SJCRH30 (cell line): ENCODE results near the gene SEPTIN11. TPM values are rescaled to one million over a fixed set of nuclear protein-coding genes. Genes with fewer than 3 reads are reported as not detected.
A peak's percentile ranks its signal among the peaks of the same experiment; 100 is the strongest.

Source experiments
- DNase-seq, 2 experiments: peaks; one replicate each; pipeline ENCODE4 v3.0.0-alpha.2; 2015 to 2020
- H3K27ac ChIP-seq: fragments of 250-450 bp; sonication (Bioruptor Pico); 2 replicates; pipeline ENCODE4 v1.5.1; 2020; ENCODE audit warnings: mild to moderate bottlenecking, moderate library complexity
- H3K27me3 ChIP-seq: fragments of 250-450 bp; sonication (Bioruptor Pico); 2 replicates; pipeline ENCODE4 v1.5.1; 2020; ENCODE audit warnings: mild to moderate bottlenecking, moderate library complexity
- H3K36me3 ChIP-seq: fragments of 250-450 bp; sonication (Bioruptor Pico); 2 replicates; pipeline ENCODE4 v1.5.1; 2020; ENCODE audit warnings: mild to moderate bottlenecking, moderate library complexity
- H3K4me1 ChIP-seq: fragments of 250-450 bp; sonication (Bioruptor Pico); 2 replicates; pipeline ENCODE4 v1.5.1; 2020; ENCODE audit warnings: mild to moderate bottlenecking, moderate library complexity
- H3K4me3 ChIP-seq: fragments of 250-450 bp; sonication (Bioruptor Pico); 2 replicates; pipeline ENCODE4 v1.5.1; 2020; ENCODE audit warnings: mild to moderate bottlenecking, moderate library complexity
- H3K9me3 ChIP-seq: fragments of 250-450 bp; sonication (Bioruptor Pico); replicated peaks from 2 replicates; pipeline ENCODE4 v1.5.1; 2020; ENCODE audit warnings: mild to moderate bottlenecking, moderate library complexity
- total RNA-seq: library from RNA; depleted of rRNA; stranded (reverse); fragments of >200 nt; shearing (Covaris generic); gene quantifications from 2 replicates; pipeline ENCODE4 v1.2.3, GENCODE V29; 2014; rRNA removed

SEPTIN11 gene
- 281 and 294 TPM in 2 replicates for total RNA-seq

DNA sequence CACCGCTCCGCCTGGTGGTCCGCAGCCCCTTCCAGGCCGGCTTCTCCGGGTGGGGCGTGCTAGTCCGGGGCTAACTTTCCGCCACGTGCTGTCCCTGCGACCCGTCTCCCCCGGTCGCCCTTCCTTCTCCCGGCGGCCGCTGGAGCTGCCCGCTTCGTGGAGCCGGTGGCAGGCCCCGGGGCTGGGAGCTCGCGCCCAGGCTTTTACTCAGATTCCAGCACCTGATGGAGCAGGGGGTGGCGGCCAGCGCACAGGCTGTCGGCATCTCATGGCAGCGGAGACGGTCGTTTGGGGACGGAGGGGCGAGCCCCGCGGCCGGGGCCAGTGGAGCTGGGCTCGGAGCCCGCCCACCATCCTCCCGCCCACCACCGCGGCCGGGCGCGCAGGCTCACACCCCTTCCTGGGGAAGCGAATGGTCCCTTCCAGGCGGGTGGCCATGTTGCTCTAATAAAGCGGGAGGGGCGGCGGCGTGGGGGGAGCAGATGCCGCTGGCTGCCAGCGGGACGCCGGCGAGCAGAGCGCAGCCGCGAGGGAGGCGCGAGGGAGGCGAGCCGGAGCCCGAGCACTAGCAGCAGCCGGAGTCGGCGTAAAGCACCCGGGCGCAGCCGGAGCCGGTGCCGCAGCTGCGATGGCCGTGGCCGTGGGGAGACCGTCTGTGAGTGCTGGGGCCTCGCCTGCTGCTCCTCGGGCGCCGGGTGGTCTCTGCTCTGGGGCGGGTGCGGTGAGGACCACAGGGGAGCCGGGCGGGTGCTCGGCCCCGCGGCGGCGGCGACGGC is at the start of gene SEPTIN11:
Gene SEPTIN11 (plus strand): TSS at position 477 of the 776 bp plus-strand sequence. CDS start 152 bp downstream, at position 629.
- peaks cover 18% of the 10 kb centered on the region for H3K36me3 ChIP-seq
- no peaks in the 10 kb centered on the region for H3K27me3 ChIP-seq
- DNase-seq: peak; percentile 98
- H3K4me3 ChIP-seq: peak within 1 kb of the TSS; percentile 87
- H3K4me1 ChIP-seq: peaks cover 17% of the 10 kb centered on the region
- H3K9me3 ChIP-seq: no peaks in the 10 kb centered on the region
- peak within 1 kb of the TSS; percentile 82 for H3K27ac ChIP-seq

DNA sequence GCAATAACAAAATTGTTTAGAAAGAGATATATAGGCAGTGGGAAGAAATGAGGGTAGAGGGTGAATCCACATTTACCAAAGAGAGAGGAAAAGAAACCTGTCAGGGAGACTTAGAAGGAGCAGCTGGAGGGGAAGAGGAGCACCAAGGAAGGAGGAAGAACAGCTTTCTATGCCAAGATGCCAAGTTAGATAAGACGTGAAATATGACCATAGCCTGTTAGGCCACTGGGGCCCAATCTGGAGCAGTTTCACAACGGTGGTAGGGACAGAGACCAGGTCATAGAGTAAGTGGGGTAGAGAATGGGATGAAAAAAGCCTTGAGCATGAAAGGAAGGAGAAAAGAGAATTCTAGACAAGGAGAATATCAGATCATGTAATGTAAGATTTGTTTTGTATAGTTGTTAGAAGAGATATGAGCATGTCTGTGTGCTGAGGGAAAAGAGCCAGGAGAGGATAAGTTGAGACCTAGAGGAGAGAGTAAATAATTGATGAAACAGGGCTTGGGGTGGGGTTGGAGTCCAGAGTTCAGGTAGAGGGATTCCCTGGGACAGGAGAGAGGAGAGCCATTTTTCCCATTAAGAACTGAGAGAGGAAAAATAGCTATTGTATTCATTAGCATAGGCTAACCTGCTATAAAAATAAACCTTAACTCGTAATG is 47.2 kb upstream of the SEPTIN11 start:
- no peak for DNase-seq
- no peaks in the 10 kb centered on the region for H3K4me1 ChIP-seq
- H3K36me3 ChIP-seq: no peaks in the 10 kb centered on the region
- H3K27ac ChIP-seq: no peak overlapping the region
- H3K27me3 ChIP-seq: no peaks in the 10 kb centered on the region; the same call in 1 of the 2 replicates
- no peak overlapping the region for H3K4me3 ChIP-seq
- no peaks in the 10 kb centered on the region for H3K9me3 ChIP-seq

DNA sequence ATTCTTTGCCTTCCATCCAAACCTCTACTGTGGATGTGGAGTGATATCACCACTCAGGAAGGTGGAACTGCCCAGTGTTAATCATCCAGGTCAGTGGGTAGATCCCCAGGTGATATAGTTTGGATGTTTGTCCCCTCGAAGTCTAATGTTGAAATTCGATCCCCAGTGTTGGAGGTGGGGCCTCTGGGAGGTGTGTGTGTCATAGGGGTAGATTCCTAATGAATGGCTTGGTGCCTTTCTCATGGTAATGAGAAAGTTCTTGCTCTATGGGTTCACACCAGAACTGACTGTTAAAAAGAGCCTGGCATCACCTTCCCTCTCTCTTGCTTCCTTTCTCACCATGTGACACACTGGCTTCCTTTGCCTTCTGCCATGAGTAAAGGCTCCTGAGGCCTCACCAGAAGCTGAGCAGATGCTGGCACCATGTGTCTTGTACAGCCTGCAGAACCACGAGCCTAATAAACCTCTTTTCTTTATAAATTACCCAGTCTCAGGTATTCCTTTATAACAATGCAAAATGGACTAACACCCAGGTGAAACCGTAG is 44.8 kb upstream of the SEPTIN11 start:
- Histone ChIP-seq H3K4me3 (no peak overlapping the region), H3K36me3 (no peaks in the 10 kb centered on the region)
- no peak for DNase-seq

GRCh38 chr4:76905521-76905920 is 44.0 kb upstream of the SEPTIN11 start:
- no peaks in the 10 kb centered on the region for H3K27me3 ChIP-seq
- H3K9me3 ChIP-seq: no peaks in the 10 kb centered on the region
- H3K4me1 ChIP-seq: no peaks in the 10 kb centered on the region
- H3K36me3 ChIP-seq: no peaks in the 10 kb centered on the region
- no peak for DNase-seq
- no peak overlapping the region for H3K27ac ChIP-seq
- no peak overlapping the region for H3K4me3 ChIP-seq

More for the DNA sequence above, 44.8 kb upstream of the SEPTIN11 start:
- H3K27me3 ChIP-seq: no peaks in the 10 kb centered on the region
- H3K27ac ChIP-seq: no peak overlapping the region
- no peaks in the 10 kb centered on the region for H3K4me1 ChIP-seq
- H3K9me3 ChIP-seq: no peaks in the 10 kb centered on the region

DNA sequence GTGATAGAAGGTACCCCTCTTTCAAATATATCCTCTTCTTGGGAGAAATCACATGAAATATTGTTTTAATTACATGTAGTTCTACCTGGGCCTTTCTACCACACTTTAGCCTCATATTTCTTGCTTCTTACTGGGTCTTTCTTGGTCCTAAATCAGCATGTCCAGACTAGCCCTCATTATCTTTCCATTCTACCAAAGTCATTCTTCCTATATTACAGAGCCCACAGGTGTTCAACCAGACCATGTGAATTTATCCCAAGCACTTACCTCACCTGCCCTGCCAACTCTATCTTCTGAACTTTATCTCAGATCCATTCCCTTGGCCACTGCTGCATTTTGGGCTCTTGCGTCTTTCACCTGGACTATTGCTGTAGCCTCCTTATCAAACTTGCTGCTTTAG is 39.8 kb upstream of the SEPTIN11 start:
- no peaks in the 10 kb centered on the region for H3K27me3 ChIP-seq
- no peak for DNase-seq
- H3K36me3 ChIP-seq: no peaks in the 10 kb centered on the region; the same call in 1 of the 2 replicates
- H3K9me3 ChIP-seq: no peaks in the 10 kb centered on the region; the same call in 1 of the 2 replicates
- H3K4me3 ChIP-seq: no peak overlapping the region
- no peaks in the 10 kb centered on the region for H3K4me1 ChIP-seq
- H3K27ac ChIP-seq: no peak overlapping the region

DNA sequence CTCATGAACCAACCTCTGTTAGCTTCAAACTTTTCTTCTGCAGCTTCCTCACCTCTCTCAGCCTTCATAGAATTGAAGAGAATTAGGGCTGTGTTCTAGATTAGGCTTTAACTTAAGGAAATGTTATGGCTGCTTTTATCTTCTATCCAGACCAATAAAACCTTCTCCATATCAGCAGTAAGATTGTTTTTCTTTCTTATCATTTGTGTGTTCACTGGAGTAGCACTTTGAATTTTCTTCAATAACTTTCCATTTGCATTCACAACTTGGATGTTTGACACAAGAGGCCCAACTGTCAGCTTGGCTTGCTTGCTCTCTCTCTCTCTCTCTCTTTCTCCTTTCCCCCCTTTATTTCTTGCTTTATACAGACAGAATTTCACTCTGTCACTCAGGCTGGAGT is 28.8 kb upstream of the SEPTIN11 start:
- H3K27me3 ChIP-seq: no peaks in the 10 kb centered on the region
- DNase-seq: no peak
- H3K9me3 ChIP-seq: peaks cover 5% of the 10 kb centered on the region; the same call in 1 of the 2 replicates
- no peak overlapping the region for H3K4me3 ChIP-seq
- H3K36me3 ChIP-seq: no peaks in the 10 kb centered on the region
- no peaks in the 10 kb centered on the region for H3K4me1 ChIP-seq
- H3K27ac ChIP-seq: no peak overlapping the region

DNA sequence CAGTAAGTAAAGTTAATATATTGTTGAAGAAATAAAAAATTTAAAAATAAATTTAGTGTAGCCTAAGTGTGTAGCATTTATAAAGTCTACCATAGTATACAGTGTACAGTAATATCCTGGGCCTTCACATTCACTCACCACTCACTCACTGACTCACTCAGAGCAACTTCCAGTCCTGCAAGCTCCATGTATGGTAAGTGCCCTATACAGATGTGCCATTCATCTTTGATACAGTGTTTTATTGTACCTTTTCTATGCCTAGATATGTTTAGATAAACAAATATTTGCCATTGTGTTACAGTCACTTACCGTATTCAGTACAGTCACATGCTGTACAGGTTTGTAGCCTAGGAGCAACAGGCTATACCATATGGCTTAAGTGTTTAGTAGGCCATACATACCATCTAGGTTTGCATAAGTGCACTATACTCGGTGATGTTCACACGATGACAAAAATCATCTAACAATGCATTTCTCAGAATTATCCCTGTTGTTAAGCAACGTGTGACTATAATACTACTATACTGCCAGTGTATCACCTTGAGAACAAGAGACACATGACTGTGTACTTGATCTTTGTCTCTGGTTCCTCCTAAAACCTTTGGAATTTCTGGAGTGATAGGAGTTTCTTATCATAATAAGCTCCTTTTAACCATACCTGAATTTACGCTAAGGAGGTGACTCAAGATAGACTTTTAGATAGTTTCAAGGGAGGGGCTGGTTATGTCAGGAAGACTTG is 25.8 kb upstream of the SEPTIN11 start:
- H3K4me3 ChIP-seq: no peak overlapping the region
- H3K36me3 ChIP-seq: no peaks in the 10 kb centered on the region
- no peaks in the 10 kb centered on the region for H3K4me1 ChIP-seq
- H3K9me3 ChIP-seq: peaks cover 5% of the 10 kb centered on the region; the same call in 1 of the 2 replicates
- DNase-seq: no peak
- H3K27ac ChIP-seq: no peak overlapping the region
- no peaks in the 10 kb centered on the region for H3K27me3 ChIP-seq

GRCh38 chr4:76926841-76927240 is 22.7 kb upstream of the SEPTIN11 start:
- H3K27ac ChIP-seq: no peak overlapping the region
- no peak for DNase-seq
- no peak overlapping the region for H3K4me3 ChIP-seq
- peaks cover 13% of the 10 kb centered on the region for H3K4me1 ChIP-seq
- H3K36me3 ChIP-seq: no peaks in the 10 kb centered on the region
- H3K9me3 ChIP-seq: no peaks in the 10 kb centered on the region
- H3K27me3 ChIP-seq: no peaks in the 10 kb centered on the region

- no peak for DNase-seq
- H3K27me3 ChIP-seq: no peaks in the 10 kb centered on the region
- no peaks in the 10 kb centered on the region for H3K9me3 ChIP-seq
- H3K27ac ChIP-seq: no peak overlapping the region
- no peaks in the 10 kb centered on the region for H3K36me3 ChIP-seq
- H3K4me3 ChIP-seq: no peak overlapping the region
- peaks cover 13% of the 10 kb centered on the region for H3K4me1 ChIP-seq
Observed at GRCh38 chr4:76930685-76931084, 18.9 kb upstream of the SEPTIN11 start.

DNA sequence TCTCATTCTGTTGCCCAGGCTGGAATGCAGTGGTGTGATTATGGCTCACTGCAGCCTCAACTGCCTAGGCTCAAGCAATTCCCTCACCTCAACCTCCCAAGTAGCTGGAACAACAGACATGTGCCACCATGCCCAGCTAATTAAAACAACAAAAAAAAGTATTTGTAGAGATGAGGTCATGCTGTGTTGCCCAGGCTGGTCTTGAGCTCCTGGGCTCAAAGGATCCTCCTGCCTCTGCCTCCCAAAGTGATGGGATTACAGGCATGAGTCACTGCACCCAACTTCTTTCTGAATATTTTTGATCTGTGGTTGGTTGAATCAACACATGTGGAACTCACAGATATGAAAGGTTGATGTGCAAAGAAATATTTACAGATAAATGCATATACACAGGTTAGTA is 18.5 kb upstream of the SEPTIN11 start:
- Histone ChIP-seq H3K36me3 (no peaks in the 10 kb centered on the region), H3K27ac (no peak overlapping the region), H3K4me1 (peaks cover 13% of the 10 kb centered on the region), H3K9me3 (no peaks in the 10 kb centered on the region), H3K27me3 (no peaks in the 10 kb centered on the region), H3K4me3 (no peak overlapping the region)
- DNase-seq: peak; percentile 36 to 52

DNA sequence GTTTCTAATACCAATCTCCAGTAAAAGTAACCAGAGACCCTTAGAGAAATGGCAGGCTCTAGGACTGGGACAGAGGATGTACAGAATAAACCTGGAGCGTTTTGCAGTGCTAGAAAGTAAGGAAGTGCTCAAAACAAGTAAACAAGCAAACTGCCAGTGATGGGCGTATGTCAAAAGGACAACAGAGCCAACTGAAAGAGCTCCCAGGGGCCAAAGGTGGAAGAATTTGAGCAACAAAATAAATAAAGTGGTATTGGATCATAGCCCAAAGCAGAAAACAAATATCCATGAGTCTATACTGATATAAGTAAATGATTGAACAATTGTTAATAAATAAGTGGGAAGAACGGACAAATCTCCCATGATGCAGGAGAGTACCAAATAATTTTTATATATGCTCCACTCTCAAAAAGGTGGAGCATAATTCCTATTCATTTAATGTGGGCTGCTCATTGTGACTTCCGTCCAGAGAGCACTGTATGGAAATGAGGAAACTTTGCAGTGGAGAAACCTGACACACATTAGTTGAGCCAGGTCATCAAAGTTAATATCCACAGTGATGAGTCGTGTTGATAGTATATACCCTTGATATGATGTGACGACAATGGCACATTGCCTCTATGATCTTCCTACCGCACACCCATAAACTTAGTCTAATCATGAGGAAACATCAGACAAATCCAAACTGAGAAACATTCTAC is 17.8 kb upstream of the SEPTIN11 start:
- Histone ChIP-seq H3K27ac (no peak overlapping the region), H3K27me3 (no peaks in the 10 kb centered on the region), H3K4me1 (peaks cover 13% of the 10 kb centered on the region), H3K4me3 (no peak overlapping the region), H3K9me3 (no peaks in the 10 kb centered on the region), H3K36me3 (no peaks in the 10 kb centered on the region)
- no peak for DNase-seq

DNA sequence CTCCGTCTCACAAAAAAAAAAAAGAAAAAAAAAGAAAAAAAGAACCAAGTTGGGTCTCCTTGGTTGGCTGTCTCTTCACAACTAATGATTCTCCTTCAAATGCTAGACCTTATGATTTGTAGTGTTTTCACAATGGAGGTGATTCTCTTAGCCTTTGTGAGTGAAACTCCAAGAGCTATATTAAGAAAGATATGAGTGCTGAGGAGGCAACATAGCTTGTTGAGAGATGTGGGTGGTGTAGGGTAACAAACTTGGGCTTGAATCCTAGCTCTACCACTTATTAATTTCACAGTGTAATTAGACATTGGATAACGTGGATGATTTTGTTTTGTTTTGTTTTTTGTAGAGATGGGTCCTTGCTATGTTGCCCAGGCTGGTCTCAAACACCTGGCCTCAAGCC is 10.4 kb upstream of the SEPTIN11 start:
- Histone ChIP-seq H3K36me3 (peaks cover 16% of the 10 kb centered on the region; the same call in 1 of the 2 replicates), H3K27ac (no peak overlapping the region), H3K4me3 (no peak overlapping the region), H3K27me3 (no peaks in the 10 kb centered on the region), H3K4me1 (no peaks in the 10 kb centered on the region), H3K9me3 (no peaks in the 10 kb centered on the region)
- DNase-seq: no peak

- H3K27ac ChIP-seq: no peak overlapping the region
- H3K9me3 ChIP-seq: no peaks in the 10 kb centered on the region
- no peak for DNase-seq
- no peaks in the 10 kb centered on the region for H3K4me1 ChIP-seq
- peaks cover 21% of the 10 kb centered on the region for H3K36me3 ChIP-seq
- H3K27me3 ChIP-seq: no peaks in the 10 kb centered on the region
- H3K4me3 ChIP-seq: no peak overlapping the region
Observed at GRCh38 chr4:76943129-76943620, 6.4 kb upstream of the SEPTIN11 start.

- peaks cover 21% of the 10 kb centered on the region for H3K36me3 ChIP-seq
- H3K4me3 ChIP-seq: no peak overlapping the region
- H3K27ac ChIP-seq: no peak overlapping the region
- no peak for DNase-seq
- no peaks in the 10 kb centered on the region for H3K9me3 ChIP-seq
- no peaks in the 10 kb centered on the region for H3K27me3 ChIP-seq
- no peaks in the 10 kb centered on the region for H3K4me1 ChIP-seq
Observed at GRCh38 chr4:76943790-76944189, 5.8 kb upstream of the SEPTIN11 start.
